ENCODE data around the gene WRAP73. TPM values are rescaled to one million over a fixed set of nuclear protein-coding genes. Genes with fewer than 3 reads are reported as not detected.

WRAP73 gene
- polyA plus RNA-seq, 1 experiment = 27.6 TPM

GRCh38 chr1:3606779-3607702 is 42.9 kb downstream of the WRAP73 start:
- no peaks in the 10 kb centered on the region for H3K36me3 ChIP-seq (ENCODE audit: control insufficient read depth, insufficient read depth, low read length)
- CTCF ChIA-PET = interaction anchor here (0.8 to 4.2 kb wide), 4 partner anchors 12 to 154 kb away, joined by 3 to 17 read pairs (median 6); no protein-coding TSS in a partner anchor
- no peak overlapping the region for H3K4me3 ChIP-seq (ENCODE audit: low read depth, low read length)
- POLR2A ChIA-PET = interaction anchor here (0.6 kb wide), 1 partner anchor 19 kb away, joined by 22 read pairs; no protein-coding TSS in a partner anchor
- no peak for DNase-seq (ENCODE audit: low read depth)
- H3K27me3 ChIP-seq (ENCODE audit: control insufficient read depth, insufficient read depth, low read length) = peaks cover 11% of the 10 kb centered on the region
- TF ChIP-seq CTCF (IDR thresholded peaks at IDR 0.05; ENCODE audit: insufficient read depth, low read depth, low read length) = no peak

GRCh38 chr1:3604997-3605823 is 44.7 kb downstream of the WRAP73 start:
- DNase-seq (ENCODE audit: low read depth) = no peak
- no peak overlapping the region for H3K4me3 ChIP-seq (ENCODE audit: low read depth, low read length)
- H3K36me3 ChIP-seq (ENCODE audit: control insufficient read depth, insufficient read depth, low read length) = no peaks in the 10 kb centered on the region
- H3K27me3 ChIP-seq (ENCODE audit: control insufficient read depth, insufficient read depth, low read length) = peaks cover 8% of the 10 kb centered on the region
- ChIA-PET CTCF (no interaction called here), POLR2A (no interaction called here)
- no peak for TF ChIP-seq CTCF (IDR thresholded peaks at IDR 0.05; ENCODE audit: insufficient read depth, low read depth, low read length)

- DNase-seq (ENCODE audit: low read depth) = no peak
- Histone ChIP-seq H3K27me3 (ENCODE audit: control insufficient read depth, insufficient read depth, low read length) (peaks cover 4% of the 10 kb centered on the region), H3K4me3 (ENCODE audit: low read depth, low read length) (no peak overlapping the region), H3K36me3 (ENCODE audit: control insufficient read depth, insufficient read depth, low read length) (no peaks in the 10 kb centered on the region)
- no peak for TF ChIP-seq CTCF (IDR thresholded peaks at IDR 0.05; ENCODE audit: insufficient read depth, low read depth, low read length)
- ChIA-PET CTCF (interaction anchor here (1.0 kb wide), 1 partner anchor 40 kb away, joined by 3 read pairs; no protein-coding TSS in a partner anchor), POLR2A (no interaction called here)
These were observed 45.4 kb downstream of the WRAP73 start for GRCh38 chr1:3604468-3604974.

GRCh38 chr1:3603571-3604467 is 46.1 kb downstream of the WRAP73 start:
- CTCF ChIA-PET = interaction anchor here (1.0 kb wide), 1 partner anchor 39 kb away, joined by 3 read pairs; no protein-coding TSS in a partner anchor

More at GRCh38 chr1:3603571-3604467, 46.1 kb downstream of the WRAP73 start:
- Histone ChIP-seq H3K36me3 (ENCODE audit: control insufficient read depth, insufficient read depth, low read length) (no peaks in the 10 kb centered on the region), H3K27me3 (ENCODE audit: control insufficient read depth, insufficient read depth, low read length) (peaks cover 1% of the 10 kb centered on the region; the same call in 1 of the 2 replicates), H3K4me3 (ENCODE audit: low read depth, low read length) (no peak overlapping the region)
- no peak for TF ChIP-seq CTCF (IDR thresholded peaks at IDR 0.05; ENCODE audit: insufficient read depth, low read depth, low read length)
- POLR2A ChIA-PET = no interaction called here
- no peak for DNase-seq (ENCODE audit: low read depth)
